ENCODE data around the gene CCDC102A. TPM values are rescaled to one million over a fixed set of nuclear protein-coding genes. Genes with fewer than 3 reads are reported as not detected.
A peak's percentile ranks its signal among the peaks of the same experiment; 100 is the strongest.
"Not testable (repeated sequence)": the region's sequence is repeated elsewhere in the genome, so short reads cannot be mapped to it uniquely, and the experiment has no call there.

The CCDC102A gene
- total RNA-seq, 1 experiment from 2014 or later = 5.8 TPM

- DNase-seq (ENCODE audit: low spot score) = no peak
Observed at GRCh38 chr16:57565461-57565860, 29.1 kb upstream of the CCDC102A start.

- DNase-seq (ENCODE audit: low spot score) = peak; percentile 25
Observed at GRCh38 chr16:57564571-57565270, 28.4 kb upstream of the CCDC102A start.

DNA sequence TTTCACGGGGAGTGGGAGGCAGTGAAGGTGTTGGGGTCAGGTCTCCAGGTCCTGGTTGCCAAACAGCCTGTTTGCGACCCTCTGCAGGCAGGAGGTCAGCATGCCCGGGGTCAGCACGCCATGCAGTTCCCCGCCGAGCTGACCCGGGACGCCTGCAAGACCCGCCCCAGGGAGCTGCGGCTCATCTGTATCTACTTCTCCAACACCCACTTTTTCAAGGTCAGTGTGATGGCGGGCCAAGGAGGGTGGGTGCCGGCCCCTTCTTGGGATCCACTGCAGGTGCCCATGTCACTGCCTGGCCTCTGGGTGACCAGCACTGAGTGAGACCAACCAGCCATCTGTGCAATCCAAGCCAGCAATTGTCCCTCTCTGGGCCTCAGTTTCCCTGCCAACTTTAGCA lies 27.4 kb upstream of the CCDC102A start:
- no peak for DNase-seq (ENCODE audit: low spot score)

DNA sequence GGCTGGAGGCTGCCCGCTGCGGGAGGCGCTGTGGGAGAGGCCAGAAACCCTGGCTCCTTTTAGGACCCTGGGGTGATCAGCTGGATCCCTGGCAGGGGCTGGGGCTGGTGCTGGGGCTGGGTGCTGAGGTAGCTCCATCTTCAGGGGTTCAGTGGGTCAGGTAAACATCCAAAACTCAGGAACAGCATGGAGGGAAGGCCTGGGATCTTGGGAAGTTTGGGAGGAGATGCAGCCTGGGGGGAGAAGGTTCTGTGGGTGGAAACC lies 27.0 kb upstream of the CCDC102A start:
- no peak for DNase-seq (ENCODE audit: low spot score)

DNA sequence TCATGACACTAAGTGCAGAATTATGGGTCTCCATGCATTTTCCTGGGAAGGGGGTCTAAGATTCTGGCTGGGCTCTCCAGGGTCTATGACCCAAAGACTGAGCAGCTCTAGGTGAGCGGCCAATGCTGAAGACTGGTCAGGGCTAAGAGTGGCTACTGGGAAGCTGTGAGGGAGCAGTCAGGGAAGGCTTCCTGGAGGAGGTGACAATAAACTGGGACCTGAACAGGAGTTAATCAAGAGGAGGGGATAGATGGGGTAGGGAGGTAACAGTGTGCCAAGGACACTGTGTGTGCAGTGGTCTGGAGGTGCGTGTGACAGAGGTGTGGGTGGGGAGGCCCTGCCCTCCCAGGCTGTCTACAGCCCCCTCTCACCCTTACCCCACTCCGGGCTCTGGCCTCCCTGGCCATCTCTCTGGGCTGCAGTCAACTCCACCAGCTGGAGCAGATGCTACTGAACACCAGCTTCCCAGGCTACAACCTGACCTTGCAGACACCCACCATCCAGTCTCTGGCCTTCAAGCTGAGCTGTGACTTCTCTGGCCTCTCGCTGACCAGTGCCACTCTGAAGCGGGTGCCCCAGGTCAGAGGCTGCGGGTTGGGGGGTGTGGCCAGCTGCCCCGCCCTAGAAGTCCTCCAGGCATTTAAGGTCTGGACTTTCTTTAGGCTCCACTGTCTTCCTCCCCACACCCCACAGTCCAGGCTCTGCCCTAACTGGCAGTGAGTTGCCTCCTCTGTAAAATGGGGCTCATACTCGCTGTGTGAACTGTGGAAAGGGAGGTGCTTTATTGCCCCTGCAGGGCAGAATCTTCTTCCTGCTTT lies 26.5 kb upstream of the CCDC102A start:
- no peak for DNase-seq (ENCODE audit: low spot score)

DNA sequence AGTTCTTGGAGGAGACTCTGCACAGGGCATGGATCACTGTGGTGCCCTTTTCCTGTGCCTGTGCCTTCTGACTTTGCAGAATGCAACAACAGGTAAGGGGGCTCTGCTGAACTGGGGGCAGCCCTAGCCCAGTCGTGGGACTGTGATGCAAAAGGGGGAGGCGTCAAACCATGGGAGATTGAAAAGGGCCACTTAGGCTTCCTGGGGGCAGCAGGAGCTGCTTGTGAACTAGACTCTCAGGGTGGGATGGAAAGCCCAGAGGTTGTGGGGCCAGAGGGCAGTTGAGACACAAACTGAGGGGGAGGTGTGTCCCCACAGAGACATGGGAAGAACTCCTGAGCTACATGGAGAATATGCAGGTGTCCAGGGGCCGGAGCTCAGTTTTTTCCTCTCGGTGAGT lies 25.7 kb upstream of the CCDC102A start:
- no peak for DNase-seq (ENCODE audit: low spot score)

DNA sequence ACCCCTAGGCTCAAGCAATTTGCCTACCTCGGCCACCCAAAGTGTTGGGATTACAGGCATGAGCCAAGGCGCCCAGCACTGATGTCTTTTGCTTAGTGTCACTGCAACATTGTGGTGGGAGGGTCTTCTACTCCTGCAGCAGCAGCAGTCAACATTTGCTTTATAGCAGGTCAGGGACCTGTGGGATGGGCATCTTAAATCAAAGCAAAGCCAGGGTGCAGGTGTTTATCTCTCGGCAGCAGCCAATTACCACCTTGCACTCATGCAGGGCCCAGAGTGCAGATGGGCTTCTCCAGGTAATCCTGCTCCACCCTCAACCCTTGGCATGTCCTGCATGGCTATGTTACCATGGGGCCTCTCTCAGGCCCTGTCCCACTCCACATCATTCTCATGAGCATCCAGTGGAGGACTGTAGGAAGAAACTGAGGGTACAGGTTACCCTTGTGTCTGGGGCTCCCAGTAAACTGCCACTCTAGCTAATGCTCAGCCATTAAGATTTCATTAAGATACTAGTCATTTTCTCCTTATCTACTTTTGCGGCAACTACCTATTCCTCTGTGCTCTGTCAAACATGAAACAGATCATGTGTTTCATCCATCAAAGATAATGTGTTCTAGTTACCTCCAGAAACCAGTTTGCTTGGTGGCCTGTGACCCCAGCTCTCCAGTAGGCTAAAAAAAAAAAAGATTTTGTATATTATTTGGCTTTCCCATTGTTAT lies 22.9 kb upstream of the CCDC102A start:
- DNase-seq (ENCODE audit: low spot score) = no peak

GRCh38 chr16:57556941-57557541 lies 20.7 kb upstream of the CCDC102A start:
- DNase-seq (ENCODE audit: low spot score) = no peak

DNA sequence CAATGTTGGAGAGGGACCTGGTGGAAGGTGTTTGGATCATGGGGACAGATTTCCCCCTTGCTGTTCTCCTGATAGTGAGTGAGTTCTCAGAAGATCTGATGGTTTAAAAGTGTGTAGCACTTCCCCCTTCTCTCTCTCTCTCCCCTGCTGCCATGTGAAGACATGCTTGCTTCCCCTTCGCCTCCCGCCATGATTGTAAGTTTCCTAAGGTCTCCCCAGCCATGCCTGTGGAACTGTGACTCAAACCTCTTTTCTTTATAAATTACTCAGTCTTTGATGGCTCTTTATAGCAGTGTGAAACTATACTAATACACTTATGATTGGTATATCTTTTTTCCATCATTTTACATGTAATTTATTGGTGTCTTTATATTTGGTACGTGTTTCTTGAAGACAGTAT lies 19.5 kb upstream of the CCDC102A start:
- no peak for DNase-seq (ENCODE audit: low spot score)

GRCh38 chr16:57551057-57551456 lies 14.7 kb upstream of the CCDC102A start:
- DNase-seq (ENCODE audit: low spot score) = no peak

- no peak for DNase-seq (ENCODE audit: low spot score)
Observed at GRCh38 chr16:57549730-57550129, 13.4 kb upstream of the CCDC102A start.

- no peak for DNase-seq (ENCODE audit: low spot score)
Observed at GRCh38 chr16:57548408-57548807, 12.0 kb upstream of the CCDC102A start.

DNA sequence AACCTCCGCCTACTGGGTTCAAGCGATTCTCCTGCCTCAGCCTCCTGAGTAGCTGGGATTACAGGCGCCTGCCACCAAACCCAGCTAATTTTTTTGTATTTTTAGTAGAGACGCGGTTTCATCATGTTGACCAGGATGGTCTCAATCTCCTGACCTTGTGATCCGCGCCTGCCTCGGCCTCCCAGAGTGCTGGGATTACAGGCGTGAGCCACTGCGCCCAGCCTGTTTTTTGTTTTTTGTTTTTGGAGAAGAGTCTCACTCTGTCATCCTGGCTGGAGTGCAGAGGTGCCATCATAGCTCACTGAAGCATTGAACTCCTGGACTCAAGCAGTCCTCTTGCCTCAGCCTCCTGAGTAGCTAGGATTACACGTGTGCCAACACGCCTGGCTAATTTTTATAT lies 11.2 kb upstream of the CCDC102A start:
- not testable (repeated sequence) for DNase-seq (ENCODE audit: low spot score)

- no peak for DNase-seq (ENCODE audit: low spot score)
Observed at GRCh38 chr16:57544124-57544653, 7.8 kb upstream of the CCDC102A start.

- no peak for DNase-seq (ENCODE audit: low spot score)
Observed at GRCh38 chr16:57541754-57542435, 5.5 kb upstream of the CCDC102A start.

DNA sequence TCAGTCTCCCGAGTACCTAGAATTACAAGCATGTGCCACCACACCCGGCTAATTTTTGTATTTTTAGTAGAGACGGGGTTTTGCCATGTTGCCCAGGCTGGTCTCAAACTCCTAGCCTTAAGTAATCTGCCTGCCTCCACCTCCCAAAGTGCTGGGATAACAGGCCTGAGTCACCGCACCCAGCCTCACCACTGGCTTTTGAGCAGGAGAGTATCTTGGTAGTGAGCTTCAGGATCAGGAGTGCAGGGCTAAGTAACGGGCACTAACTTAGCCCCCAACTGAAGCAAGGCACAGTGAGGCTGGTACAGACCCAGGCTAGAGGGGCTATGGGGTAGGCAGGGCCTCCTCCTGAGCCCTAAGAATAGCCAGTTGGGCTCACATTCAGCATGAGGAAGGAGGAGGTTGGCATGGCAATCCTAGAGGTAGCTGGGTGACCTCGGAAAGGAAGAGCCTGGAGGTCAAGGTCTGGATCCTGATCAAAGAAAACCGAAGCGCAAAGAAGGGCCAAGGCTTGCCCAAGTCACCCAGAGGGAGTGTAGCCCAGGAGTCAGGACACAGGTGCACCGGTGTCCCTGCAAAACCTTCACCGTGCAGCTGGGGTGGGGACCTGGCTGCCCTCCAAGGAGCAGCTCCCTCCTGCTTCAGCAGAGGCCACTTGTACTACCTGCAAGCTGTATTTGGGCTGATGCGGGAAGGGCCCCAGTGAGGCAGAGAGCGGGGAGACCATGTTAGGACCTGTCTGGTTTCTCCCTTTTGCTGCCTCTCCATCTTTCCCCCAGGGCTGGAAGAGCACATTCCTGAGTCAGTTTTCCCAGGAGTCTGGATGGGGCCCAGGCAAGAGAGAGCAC lies 4.8 kb upstream of the CCDC102A start:
- DNase-seq (ENCODE audit: low spot score) = no peak

- no peak for DNase-seq (ENCODE audit: low spot score)
Observed at GRCh38 chr16:57540387-57540786, 4.0 kb upstream of the CCDC102A start.

DNA sequence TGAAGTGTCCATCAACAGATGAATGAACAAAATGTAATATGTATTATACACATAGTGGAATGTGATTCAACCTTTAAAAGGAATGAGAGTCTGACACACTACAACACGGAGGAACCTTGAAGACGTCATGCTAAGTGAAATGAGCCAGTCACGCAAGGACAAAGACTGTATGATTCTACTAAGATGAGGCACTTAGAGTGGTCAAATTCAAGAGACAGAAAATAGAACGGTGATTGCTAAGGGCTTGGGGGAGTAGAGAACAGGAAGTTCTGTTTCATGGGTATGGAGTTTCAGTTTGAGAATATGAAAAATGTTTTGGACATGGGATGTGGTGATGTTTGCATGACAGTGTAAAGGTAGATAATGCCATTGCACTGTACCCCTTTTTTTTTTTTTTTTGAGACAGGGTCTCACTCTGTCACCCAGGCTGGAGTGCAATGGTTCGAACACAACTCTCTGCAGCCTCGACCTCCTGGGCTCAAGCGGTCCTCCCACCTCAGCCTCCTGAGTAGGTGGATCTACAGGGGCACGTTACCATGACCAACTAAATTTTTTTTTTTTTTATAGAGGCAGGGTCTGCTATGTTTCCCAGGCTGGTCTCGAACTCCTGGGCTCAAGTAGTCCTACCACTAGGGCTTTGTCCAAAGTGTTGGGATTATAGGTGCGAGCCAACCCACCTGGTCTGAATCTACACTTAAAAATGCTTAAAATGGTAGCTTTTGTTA lies 2.9 kb upstream of the CCDC102A start:
- no peak for DNase-seq (ENCODE audit: low spot score)

DNA sequence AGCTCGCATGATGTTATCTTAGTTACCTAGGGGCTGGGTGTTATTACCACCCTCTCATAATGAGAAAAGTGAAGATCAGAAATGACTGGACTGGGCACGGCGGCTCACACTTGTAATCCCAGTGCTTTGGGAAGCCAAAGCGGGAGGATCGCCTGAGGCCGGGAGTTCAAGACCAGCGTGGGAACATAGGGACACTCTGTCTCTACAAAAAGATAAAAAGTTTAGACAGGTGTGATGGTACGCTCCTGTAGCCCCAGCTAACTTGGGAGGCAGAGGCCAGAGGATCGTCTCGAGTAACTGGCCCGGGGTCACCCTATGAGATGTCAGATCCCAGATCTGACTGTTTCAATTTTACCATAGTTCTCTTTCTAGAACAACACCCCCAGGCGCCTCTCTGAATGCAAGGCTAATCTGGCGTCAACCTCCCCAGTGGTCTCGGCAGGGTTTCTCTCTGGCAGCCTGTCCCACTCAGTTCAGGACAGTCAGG lies 1.9 kb upstream of the CCDC102A start:
- DNase-seq (ENCODE audit: low spot score) = no peak
